H1 (cell line): ENCODE results near the gene CALD1. TPM values are rescaled to one million over a fixed set of nuclear protein-coding genes. Genes with fewer than 3 reads are reported as not detected.

ENCODE experiments used
- CTCF ChIA-PET: fragments of 300-600 bp; sonication (Branson Sonifier 250); formaldehyde crosslinking; loops from one replicate; lab custom pipeline; 2021; ENCODE audit not compliant: partially characterized antibody; lab: Charles Lee
- POLR2A ChIA-PET: fragments of 300-600 bp; sonication (Branson Sonifier 250); formaldehyde crosslinking; loops from one replicate; lab custom pipeline; 2021; ENCODE audit warnings: inconsistent platforms; ENCODE audit not compliant: partially characterized antibody; lab: Charles Lee
- DNase-seq, 2 experiments: peaks; one replicate each; pipeline versions ENCODE4 v3.0.0 to v3.0.0-alpha.2; 2010 to 2022; ENCODE audit warnings: low spot score in 2 of 2, low read depth in 1 of 2, mixed read lengths in 1 of 2
- FAIRE-seq: peaks from 2 replicates; lab custom pipeline; 2011; peaks lifted over from hg19 to GRCh38; lab: Jason Lieb, UNC
- H2AFZ ChIP-seq: 2 replicates; pipeline ENCODE4 v1.8.1; 2012; ENCODE audit warnings: low read length, inconsistent platforms
- H2AK5ac ChIP-seq: 2 replicates; pipeline ENCODE4 v1.6.1; 2013; ENCODE audit warnings: low read depth, low read length
- H2BK120ac ChIP-seq: replicated peaks from 2 replicates; pipeline ENCODE3; 2013; ENCODE audit warnings: low read depth, low read length, inconsistent platforms
- H2BK12ac ChIP-seq: 2 replicates; pipeline ENCODE4 v1.6.1; 2013; ENCODE audit warnings: low read depth, low read length
- H2BK15ac ChIP-seq: 2 replicates; pipeline ENCODE4 v1.6.1; 2013; ENCODE audit warnings: low read length
- H2BK20ac ChIP-seq: 2 replicates; pipeline ENCODE4 v1.6.1; 2013; ENCODE audit warnings: low read length
- H2BK5ac ChIP-seq: 2 replicates; pipeline ENCODE4 v1.6.1; 2013; ENCODE audit warnings: low read depth, low read length
- H3K14ac ChIP-seq: 2 replicates; pipeline ENCODE4 v1.6.1; 2013; ENCODE audit warnings: inconsistent platforms; ENCODE audit not compliant: insufficient read length
- H3K18ac ChIP-seq: 2 replicates; pipeline ENCODE4 v1.6.1; 2013; ENCODE audit warnings: low read length; ENCODE audit errors: extremely low read depth
- H3K23ac ChIP-seq: 2 replicates; pipeline ENCODE4 v1.6.1; 2013; ENCODE audit warnings: inconsistent platforms; ENCODE audit not compliant: insufficient read length
- H3K23me2 ChIP-seq: 2 replicates; pipeline ENCODE4 v1.6.1; 2013; ENCODE audit warnings: low read depth, low read length
- H3K27ac ChIP-seq: 2 replicates; pipeline ENCODE4 v1.6.1; 2011; ENCODE audit warnings: low read depth, low read length, inconsistent platforms
- H3K27me3 ChIP-seq, 4 experiments: replicated peaks in 1 of 4; 1 replicate in 1 of 4; 2 replicates in 3 of 4; pipeline versions ENCODE4 v1.6.1 to v1.8.1; 2011 to 2013; ENCODE audit warnings: low read length in 3 of 4, mild to moderate bottlenecking in 3 of 4, inconsistent platforms in 2 of 4, mixed read lengths in 2 of 4, moderate library complexity in 1 of 4; ENCODE audit not compliant: control insufficient read depth in 3 of 4, insufficient read depth in 3 of 4; ENCODE audit errors: extremely low read depth in 1 of 4
- H3K36me3 ChIP-seq, 4 experiments: 2 replicates each; pipeline versions ENCODE4 v1.6.1 to v1.8.1; 2011 to 2013; ENCODE audit warnings: mild to moderate bottlenecking in 4 of 4, low read length in 3 of 4, moderate library complexity in 2 of 4, control low read depth in 1 of 4, inconsistent platforms in 1 of 4; ENCODE audit not compliant: insufficient read depth in 4 of 4, control insufficient read depth in 2 of 4
- H3K4ac ChIP-seq: replicated peaks from 2 replicates; pipeline ENCODE3; 2013; ENCODE audit warnings: low read length, low read depth, mixed read lengths, inconsistent platforms; ENCODE audit not compliant: insufficient read length
- H3K4me1 ChIP-seq, 4 experiments: replicated peaks in 1 of 4; 1 replicate in 1 of 4; 2 replicates in 3 of 4; pipeline versions ENCODE4 v1.6.1 to v1.8.1; 2011 to 2013; ENCODE audit warnings: low read length in 3 of 4, inconsistent platforms in 2 of 4, mixed read lengths in 1 of 4; ENCODE audit not compliant: insufficient read depth in 4 of 4, control insufficient read depth in 3 of 4
- H3K4me2 ChIP-seq, 2 experiments: 2 replicates each; pipeline versions ENCODE4 v1.6.1 to v1.8.1; 2011 to 2013; ENCODE audit warnings: low read depth in 2 of 2, low read length in 2 of 2, control low read depth in 1 of 2, inconsistent platforms in 1 of 2, mild to moderate bottlenecking in 1 of 2; ENCODE audit not compliant: insufficient read depth in 1 of 2
- H3K4me3 ChIP-seq, 4 experiments: fragments of 200-600, 300-600 bp in 1 of 4; sonication (generic), shearing (Covaris generic), sonication (Bioruptor Twin) in 1 of 4; 2 replicates each; pipeline versions ENCODE4 v1.5.1 to v1.8.1; 2011 to 2016; ENCODE audit warnings: low read length in 4 of 4, low read depth in 3 of 4, control low read depth in 2 of 4, inconsistent platforms in 2 of 4, mild to moderate bottlenecking in 2 of 4, mixed read lengths in 1 of 4, moderate library complexity in 1 of 4; ENCODE audit not compliant: insufficient read depth in 2 of 4; ENCODE audit errors: extremely low read depth in 1 of 4
- H3K56ac ChIP-seq: replicated peaks from 2 replicates; pipeline ENCODE3; 2013; ENCODE audit warnings: low read depth, mild to moderate bottlenecking, mixed read lengths, low read length, inconsistent platforms; ENCODE audit not compliant: insufficient read length
- H3K79me1 ChIP-seq: 2 replicates; pipeline ENCODE4 v1.6.1; 2013; ENCODE audit warnings: low read depth, low read length, control low read depth
- H3K79me2 ChIP-seq, 2 experiments: 2 replicates each; pipeline versions ENCODE4 v1.6.1 to v1.8.1; 2012 to 2013; ENCODE audit warnings: low read length in 2 of 2, mild to moderate bottlenecking in 2 of 2, inconsistent platforms in 1 of 2; ENCODE audit not compliant: insufficient read depth in 2 of 2, control insufficient read depth in 1 of 2
- H3K9ac ChIP-seq, 4 experiments: replicated peaks in 1 of 4; 1 replicate in 1 of 4; 2 replicates in 3 of 4; pipeline versions ENCODE4 v1.6.1 to v1.8.1; 2011 to 2013; ENCODE audit warnings: low read depth in 3 of 4, low read length in 3 of 4, control low read depth in 2 of 4, mild to moderate bottlenecking in 2 of 4, moderate library complexity in 2 of 4, inconsistent platforms in 1 of 4; ENCODE audit errors: extremely low read depth in 1 of 4
- H3K9me3 ChIP-seq, 2 experiments: 2 replicates each; pipeline versions ENCODE4 v1.6.1 to v1.8.1; 2012 to 2013; ENCODE audit warnings: mild to moderate bottlenecking in 2 of 2, moderate library complexity in 2 of 2, control low read depth in 1 of 2, inconsistent platforms in 1 of 2, low read depth in 1 of 2, low read length in 1 of 2, mixed read lengths in 1 of 2; ENCODE audit not compliant: insufficient read depth in 2 of 2
- H4K20me1 ChIP-seq, 2 experiments: replicated peaks in 1 of 2; 2 replicates each; pipeline versions ENCODE3 to v1.8.1; 2011 to 2013; ENCODE audit warnings: inconsistent platforms in 2 of 2, low read length in 2 of 2, mild to moderate bottlenecking in 1 of 2; ENCODE audit not compliant: insufficient read depth in 2 of 2, control insufficient read depth in 1 of 2
- H4K5ac ChIP-seq: 2 replicates; pipeline ENCODE4 v1.6.1; 2013; ENCODE audit warnings: low read length, low read depth, mixed read lengths, inconsistent platforms; ENCODE audit not compliant: insufficient read length
- H4K8ac ChIP-seq: 2 replicates; pipeline ENCODE4 v1.8.0; 2013; ENCODE audit warnings: mild to moderate bottlenecking, moderate library complexity, low read length, inconsistent platforms; ENCODE audit not compliant: insufficient read depth; ENCODE audit errors: extremely low read depth
- H4K91ac ChIP-seq: replicated peaks from 2 replicates; pipeline ENCODE3; 2013; ENCODE audit warnings: low read length, mixed read lengths, inconsistent platforms; ENCODE audit not compliant: insufficient read length
- PHF8 ChIP-seq: fragments of 200-600 bp; sonication (generic); conservative IDR thresholded peaks from 2 replicates; pipeline ENCODE4 v1.7.1; 2012; ENCODE audit warnings: low read depth, mild to moderate bottlenecking, inconsistent platforms, low read length, moderate library complexity
- WGBS, 2 experiments: shearing (Covaris generic) in 1 of 2; methylation state at CpG; one replicate each; pipeline versions ENCODE4 v1.1.6 to v1.1.7; 2013 to 2015; ENCODE audit warnings: low lambda C conversion rate in 2 of 2, mixed read lengths in 2 of 2, inconsistent platforms in 1 of 2, low coverage in 1 of 2, missing lambda C conversion rate in 1 of 2; ENCODE audit not compliant: insufficient replicate concordance in 2 of 2, insufficient coverage in 1 of 2, insufficient read length in 1 of 2; ENCODE audit errors: extremely low coverage in 1 of 2, missing lambda C conversion rate in 1 of 2; 5-methylcytosine and 5-hydroxymethylcytosine counted together
- polyA plus RNA-seq, 7 experiments: library from polyadenylated mRNA; depleted of rRNA in 3 of 7; stranded (reverse) in 5 of 7; unstranded in 2 of 7; fragments of >200 nt in 5 of 7; fragments of 200-250 nt in 2 of 7; gene quantifications; 1 replicate in 5 of 7; 2 replicates in 1 of 7; 4 replicates in 1 of 7; pipeline versions ENCODE4 v1.2.1 to v1.2.3, GENCODE V29; 2011 to 2013; ENCODE audit warnings: missing spikeins in 2 of 7, mixed read lengths in 2 of 7
- total RNA-seq: library from RNA; stranded (reverse); fragmentation: NEBNext Ultra II Directional; extraction: Animal tissue kit (Norgen Biotek cat#: 25700); gene quantifications from 2 replicates; pipeline ENCODE4 v1.2.1, GENCODE V29; 2021

The CALD1 gene
- total and polyA plus RNA-seq, 2 of the 8 experiments (the other 6 are each of a cell fraction or from before 2014, with no cell fraction given): 34.3 to 177 TPM

GRCh38 chr7:134927723-134928122 lies 148.3 kb downstream of the CALD1 start:
- no peak overlapping the region for H2AK5ac ChIP-seq
- H2BK5ac ChIP-seq: no peak overlapping the region
- H3K4me1 ChIP-seq: no peaks in the 10 kb centered on the region
- no peak overlapping the region for H3K56ac ChIP-seq
- ChIA-PET POLR2A (no interaction called here), CTCF (no interaction called here)
- H4K5ac ChIP-seq: no peak overlapping the region
- no peak overlapping the region for H3K4me2 ChIP-seq
- no peak overlapping the region for H2BK120ac ChIP-seq
- H2BK12ac ChIP-seq: no peak overlapping the region
- no peak for FAIRE-seq
- H3K14ac ChIP-seq: no peak overlapping the region
- TF ChIP-seq PHF8: no peak
- no peak overlapping the region for H3K18ac ChIP-seq
- H3K36me3 ChIP-seq: peaks cover 0 to 11% (median 3%) of the 10 kb centered on the region in 4 experiments; a peak in 4 of 8 replicates
- H2BK20ac ChIP-seq: no peak overlapping the region
- H3K27ac ChIP-seq: no peak overlapping the region
- no peaks in the 10 kb centered on the region; the same call in 1 of the 2 replicates for H3K79me1 ChIP-seq
- no peak for DNase-seq
- no peak overlapping the region for H2BK15ac ChIP-seq
- H3K9me3 ChIP-seq: no peaks in the 10 kb centered on the region
- H3K27me3 ChIP-seq: no peaks in the 10 kb centered on the region
- no peak overlapping the region for H4K8ac ChIP-seq
- no peak overlapping the region for H4K91ac ChIP-seq
- 95% methylated on average over 3 of the region's 3 CpGs; no CpG with 5 or more reads in 1 of the 2 experiments for WGBS, 2 experiments
- no peak overlapping the region for H3K4me3 ChIP-seq
- no peak overlapping the region for H3K9ac ChIP-seq
- H4K20me1 ChIP-seq: no peaks in the 10 kb centered on the region
- H2AFZ ChIP-seq: no peak overlapping the region
- H3K23me2 ChIP-seq: no peaks in the 10 kb centered on the region
- H3K79me2 ChIP-seq: no peaks in the 10 kb centered on the region
- no peak overlapping the region for H3K23ac ChIP-seq
- H3K4ac ChIP-seq: no peak overlapping the region
